OCI-LY7 (cell line): Measurements from ENCODE around the gene CCDC60. TPM values are rescaled to one million over a fixed set of nuclear protein-coding genes. Genes with fewer than 3 reads are reported as not detected.

Source experiments
- BruUV-seq: library from RNA; stranded (reverse); fragments of 400-500 nt; replicated peaks from 2 replicates; lab custom pipeline; 2021; lab: Mats Ljungman, UMichigan
- CTCF ChIA-PET: fragments of 300-600 bp; sonication (Branson Sonifier 250); formaldehyde crosslinking; loops from one replicate; lab custom pipeline; 2022; ENCODE audit warnings: antibody characterized with exemption; ENCODE audit not compliant: unreplicated experiment; lab: Charles Lee
- POLR2A ChIA-PET: fragments of 300-600 bp; sonication (Branson Sonifier 250); formaldehyde crosslinking; loops from one replicate; lab custom pipeline; 2022; ENCODE audit warnings: antibody characterized with exemption; lab: Charles Lee
- DNase-seq: peaks from one replicate; pipeline ENCODE4 v3.0.0-alpha.2; 2015; ENCODE audit warnings: low spot score
- H2AFZ ChIP-seq: fragments of 200-600 bp; sonication (generic), shearing (Covaris generic); 2 replicates; pipeline ENCODE4 v1.6.1; 2014; ENCODE audit warnings: mild to moderate bottlenecking, antibody characterized with exemption, low read length, moderate library complexity
- H3K27ac ChIP-seq: fragments of 200-600 bp; sonication (generic); 2 replicates; pipeline ENCODE4 v1.5.1; 2014; ENCODE audit warnings: mixed run types, low read depth, mild to moderate bottlenecking, moderate library complexity, low read length, inconsistent platforms; ENCODE audit not compliant: poor library complexity, severe bottlenecking
- H3K36me3 ChIP-seq: fragments of 200-600 bp; sonication (generic); 2 replicates; pipeline ENCODE4 v1.6.1; 2014; ENCODE audit warnings: mild to moderate bottlenecking, antibody characterized with exemption, low read length, moderate library complexity, mixed read lengths; ENCODE audit not compliant: insufficient read depth
- H3K4me1 ChIP-seq: fragments of 200-600 bp; sonication (generic); 2 replicates; pipeline ENCODE4 v1.5.1; 2014; ENCODE audit warnings: mild to moderate bottlenecking, low read length; ENCODE audit not compliant: insufficient read depth, poor library complexity, severe bottlenecking
- H3K4me2 ChIP-seq: fragments of 200-600 bp; sonication (generic); 2 replicates; pipeline ENCODE4 v1.6.1; 2014; ENCODE audit warnings: mild to moderate bottlenecking, low read length
- H3K4me3 ChIP-seq: fragments of 200-600 bp; sonication (generic); 2 replicates; pipeline ENCODE4 v1.5.1; 2014; ENCODE audit warnings: mild to moderate bottlenecking, low read depth, low read length; ENCODE audit not compliant: poor library complexity, severe bottlenecking
- H3K79me2 ChIP-seq: fragments of 200-600 bp; sonication (generic); 2 replicates; pipeline ENCODE4 v1.6.1; 2016; ENCODE audit warnings: low read depth, mild to moderate bottlenecking, low read length, moderate library complexity, mixed read lengths; ENCODE audit not compliant: insufficient read depth
- H3K9me2 ChIP-seq: fragments of 200-600 bp; sonication (generic); 2 replicates; pipeline ENCODE4 v1.6.1; 2016; ENCODE audit warnings: mild to moderate bottlenecking, low read length, mixed read lengths; ENCODE audit not compliant: insufficient read depth
- H3K9me3 ChIP-seq: fragments of 200-600 bp; sonication (generic); 2 replicates; pipeline ENCODE4 v1.6.1; 2014; ENCODE audit warnings: mild to moderate bottlenecking, mixed run types, low read length, mixed read lengths
- H4K20me1 ChIP-seq: fragments of 200-600 bp; sonication (generic); 2 replicates; pipeline ENCODE4 v1.6.1; 2014; ENCODE audit warnings: mild to moderate bottlenecking, antibody characterized with exemption, low read length, moderate library complexity, mixed read lengths; ENCODE audit not compliant: insufficient read depth
- EZH2phosphoT487 ChIP-seq: fragments of 200-600 bp; sonication (generic); IDR thresholded peaks from 2 replicates; pipeline ENCODE4 v1.6.1; 2018; ENCODE audit warnings: low read depth, borderline replicate concordance, mild to moderate bottlenecking, mixed run types, antibody characterized with exemption, low read length, moderate library complexity, mixed read lengths
- intact Hi-C: fragments of 100-400 bp; cut with micrococcal nuclease; formaldehyde crosslinking; loops from one replicate; pipeline ENCODE4 v1.10.0; 2022; ENCODE audit not compliant: unreplicated experiment
- total RNA-seq, 2 experiments: library from RNA; depleted of rRNA in 1 of 2; stranded (reverse); fragments of >200 nt in 1 of 2; shearing (Covaris generic) in 1 of 2; gene quantifications; 2 replicates each; pipeline ENCODE4 v1.2.3, GENCODE V29; 2014 to 2022
- TF ChIP-seq, protein P1 (sequence below): fragments of 200-600 bp; sonication (generic); conservative IDR thresholded peaks from 2 replicates; pipeline ENCODE4 v1.5.1; 2014; ENCODE audit warnings: mild to moderate bottlenecking, antibody characterized with exemption, low read length, moderate library complexity, mixed read lengths

CCDC60 gene
- total RNA-seq, 2 experiments from 2014 or later = not detected

GRCh38 chr12:119328111-119328510, 6.4 kb upstream of the CCDC60 start:
- Histone ChIP-seq H3K4me1 (no peaks in the 10 kb centered on the region), H3K9me2 (no peaks in the 10 kb centered on the region), H3K9me3 (no peaks in the 10 kb centered on the region), H3K79me2 (no peaks in the 10 kb centered on the region), H4K20me1 (no peaks in the 10 kb centered on the region), H3K36me3 (no peaks in the 10 kb centered on the region), H3K4me3 (no peak overlapping the region), H2AFZ (no peak overlapping the region), H3K27ac (no peak overlapping the region), H3K4me2 (no peak overlapping the region)
- POLR2A ChIA-PET = interaction anchor here (0.6 kb wide), 1 partner anchor 200 kb away, joined by 4 read pairs; no protein-coding TSS in a partner anchor
- intact Hi-C loops = no loop called here
- TF ChIP-seq, protein P1, sequence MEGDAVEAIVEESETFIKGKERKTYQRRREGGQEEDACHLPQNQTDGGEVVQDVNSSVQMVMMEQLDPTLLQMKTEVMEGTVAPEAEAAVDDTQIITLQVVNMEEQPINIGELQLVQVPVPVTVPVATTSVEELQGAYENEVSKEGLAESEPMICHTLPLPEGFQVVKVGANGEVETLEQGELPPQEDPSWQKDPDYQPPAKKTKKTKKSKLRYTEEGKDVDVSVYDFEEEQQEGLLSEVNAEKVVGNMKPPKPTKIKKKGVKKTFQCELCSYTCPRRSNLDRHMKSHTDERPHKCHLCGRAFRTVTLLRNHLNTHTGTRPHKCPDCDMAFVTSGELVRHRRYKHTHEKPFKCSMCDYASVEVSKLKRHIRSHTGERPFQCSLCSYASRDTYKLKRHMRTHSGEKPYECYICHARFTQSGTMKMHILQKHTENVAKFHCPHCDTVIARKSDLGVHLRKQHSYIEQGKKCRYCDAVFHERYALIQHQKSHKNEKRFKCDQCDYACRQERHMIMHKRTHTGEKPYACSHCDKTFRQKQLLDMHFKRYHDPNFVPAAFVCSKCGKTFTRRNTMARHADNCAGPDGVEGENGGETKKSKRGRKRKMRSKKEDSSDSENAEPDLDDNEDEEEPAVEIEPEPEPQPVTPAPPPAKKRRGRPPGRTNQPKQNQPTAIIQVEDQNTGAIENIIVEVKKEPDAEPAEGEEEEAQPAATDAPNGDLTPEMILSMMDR = peak; percentile 60
- no peak for TF ChIP-seq EZH2phosphoT487
- DNase-seq = no peak
- BruUV-seq = no TSS peak
- CTCF ChIA-PET = no interaction called here

DNA sequence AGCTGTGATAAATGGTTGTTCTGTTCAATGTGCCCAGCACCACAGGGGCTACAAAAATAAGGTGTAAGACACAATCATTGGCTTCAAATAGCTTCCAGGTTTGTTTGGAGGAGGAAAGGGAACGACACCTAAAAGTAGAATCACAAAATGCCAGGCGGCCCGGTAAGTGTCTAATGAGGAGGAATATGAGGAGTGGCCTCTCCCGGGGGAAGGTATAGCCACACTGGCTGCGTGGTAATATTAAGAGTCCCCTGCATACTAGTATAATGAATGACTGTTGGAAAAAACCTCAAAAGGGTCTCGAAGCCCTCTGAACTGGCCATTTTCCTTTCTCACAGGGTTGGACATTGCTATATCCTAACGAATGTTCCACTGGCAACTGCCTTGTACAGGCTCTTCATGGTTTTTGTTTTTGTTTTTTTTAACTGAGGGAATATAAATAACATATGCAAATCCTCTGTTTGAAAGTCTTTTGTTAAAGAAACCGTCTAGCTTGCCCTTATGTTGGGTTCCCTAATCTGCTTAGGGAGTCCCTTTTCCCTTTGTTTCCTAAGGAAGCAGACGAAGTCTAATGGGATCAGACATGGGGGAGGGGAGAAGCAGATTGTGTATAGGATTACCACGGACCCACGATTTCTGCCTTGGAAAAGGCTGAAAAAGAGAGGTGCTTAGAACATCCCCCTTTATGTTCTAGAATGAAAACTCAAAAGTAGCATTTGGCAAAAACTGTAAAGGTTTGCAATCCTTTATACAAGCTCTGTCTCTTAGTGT, 4.2 kb downstream of the CCDC60 start:
- no peaks in the 10 kb centered on the region for H3K4me1 ChIP-seq
- no peaks in the 10 kb centered on the region for H3K9me2 ChIP-seq
- H3K27ac ChIP-seq = no peak overlapping the region
- no TSS peak for BruUV-seq
- CTCF ChIA-PET = no interaction called here
- no peak overlapping the region for H2AFZ ChIP-seq
- no peak for DNase-seq
- intact Hi-C loops = no loop called here
- no peaks in the 10 kb centered on the region for H3K9me3 ChIP-seq
- H4K20me1 ChIP-seq = no peaks in the 10 kb centered on the region
- H3K36me3 ChIP-seq = no peaks in the 10 kb centered on the region
- H3K4me2 ChIP-seq = no peak overlapping the region
- TF ChIP-seq, protein P1 = no peak
- no peak for TF ChIP-seq EZH2phosphoT487
- H3K79me2 ChIP-seq = no peaks in the 10 kb centered on the region
- POLR2A ChIA-PET = no interaction called here
- H3K4me3 ChIP-seq = no peak overlapping the region

GRCh38 chr12:119340578-119340977, 6.0 kb downstream of the CCDC60 start:
- intact Hi-C loops = no loop called here
- Histone ChIP-seq H3K4me1 (no peaks in the 10 kb centered on the region), H3K36me3 (no peaks in the 10 kb centered on the region), H3K27ac (no peak overlapping the region), H3K4me2 (no peak overlapping the region), H3K9me2 (no peaks in the 10 kb centered on the region), H2AFZ (no peak overlapping the region), H3K79me2 (no peaks in the 10 kb centered on the region), H3K9me3 (no peaks in the 10 kb centered on the region), H4K20me1 (no peaks in the 10 kb centered on the region), H3K4me3 (no peak overlapping the region)
- no TSS peak for BruUV-seq
- ChIA-PET CTCF (no interaction called here), POLR2A (no interaction called here)
- no peak for DNase-seq
- TF ChIP-seq, protein P1 = no peak
- TF ChIP-seq EZH2phosphoT487 = no peak
